ENCODE results near the gene LAMC3. TPM values are rescaled to one million over a fixed set of nuclear protein-coding genes. Genes with fewer than 3 reads are reported as not detected.

The LAMC3 gene
- total RNA-seq, 1 donor from 2014 or later, result not detected

- Histone ChIP-seq H3K27ac (no peak overlapping the region), H3K79me2 (ENCODE audit: low read depth) (no peaks in the 10 kb centered on the region), H3K36me3 (no peaks in the 10 kb centered on the region), H4K20me1 (ENCODE audit: low read depth) (peaks cover 11% of the 10 kb centered on the region), H3K9me3 (ENCODE audit: low read depth) (no peaks in the 10 kb centered on the region), H3K4me3 (no peak overlapping the region), H3K27me3 (peaks cover 17% of the 10 kb centered on the region), H3K9ac (no peak overlapping the region), H2AFZ (replicated peaks) (no peak overlapping the region), H3F3A (ENCODE audit: low read depth) (peaks cover 15% of the 10 kb centered on the region), H3K4me2 (peak overlapping the region; percentile 54), H3K4me1 (peaks cover 8% of the 10 kb centered on the region)
- Mint-ChIP-seq H3K4me1 (peaks cover 38% of the 10 kb centered on the region), H3K36me3 (no peaks in the 10 kb centered on the region), H3K27me3 (ENCODE audit: insufficient read depth, low read depth) (peaks cover 38% of the 10 kb centered on the region), H3K4me3 (peak overlapping the region; percentile 65), H3K27ac (peak overlapping the region; percentile 15), H3K9me3 (no peaks in the 10 kb centered on the region)
- TF ChIP-seq CTCF (IDR thresholded peaks at IDR 0.05), result no peak
- TF ChIP-seq EZH2phosphoT487 (IDR thresholded peaks at IDR 0.05), result no peak
- TF ChIP-seq EZH2 (IDR thresholded peaks at IDR 0.05), result no peak
- peak; percentile 58 for DNase-seq (ENCODE audit: low spot score)
Observed at GRCh38 chr9:130995086-130996011, 13.6 kb upstream of the LAMC3 start.

- peak overlapping the region; percentile 54 for H3K4me2 ChIP-seq
- Mint-ChIP-seq H3K27me3 (ENCODE audit: insufficient read depth, low read depth) (peaks cover 35% of the 10 kb centered on the region), H3K36me3 (no peaks in the 10 kb centered on the region), H3K4me1 (peaks cover 29% of the 10 kb centered on the region), H3K4me3 (no peak overlapping the region), H3K27ac (no peak overlapping the region), H3K9me3 (no peaks in the 10 kb centered on the region)
- H3K9me3 ChIP-seq (ENCODE audit: low read depth), result no peaks in the 10 kb centered on the region
- peaks cover 17% of the 10 kb centered on the region for H3K27me3 ChIP-seq
- H2AFZ ChIP-seq (replicated peaks), result no peak overlapping the region
- no peak overlapping the region for H3K27ac ChIP-seq
- no peak overlapping the region for H3K9ac ChIP-seq
- TF ChIP-seq CTCF (IDR thresholded peaks at IDR 0.05) (no peak), EZH2phosphoT487 (IDR thresholded peaks at IDR 0.05) (no peak), EZH2 (IDR thresholded peaks at IDR 0.05) (no peak)
- H3K79me2 ChIP-seq (ENCODE audit: low read depth), result no peaks in the 10 kb centered on the region
- DNase-seq (ENCODE audit: low spot score), result no peak
- peaks cover 11% of the 10 kb centered on the region for H4K20me1 ChIP-seq (ENCODE audit: low read depth)
- no peak overlapping the region for H3K4me3 ChIP-seq
- H3K36me3 ChIP-seq, result no peaks in the 10 kb centered on the region
- peaks cover 15% of the 10 kb centered on the region for H3F3A ChIP-seq (ENCODE audit: low read depth)
- H3K4me1 ChIP-seq, result peaks cover 8% of the 10 kb centered on the region
Observed at GRCh38 chr9:130996205-130996604, 12.8 kb upstream of the LAMC3 start.

GRCh38 chr9:130996676-130997394 lies 12.1 kb upstream of the LAMC3 start:
- Mint-ChIP-seq H3K27me3 (ENCODE audit: insufficient read depth, low read depth) (peaks cover 31% of the 10 kb centered on the region), H3K36me3 (no peaks in the 10 kb centered on the region), H3K27ac (no peak overlapping the region), H3K4me3 (no peak overlapping the region), H3K9me3 (no peaks in the 10 kb centered on the region), H3K4me1 (peaks cover 23% of the 10 kb centered on the region)
- Histone ChIP-seq H2AFZ (replicated peaks) (no peak overlapping the region), H3K4me1 (peaks cover 8% of the 10 kb centered on the region), H3K9ac (no peak overlapping the region), H3K4me3 (no peak overlapping the region), H3K36me3 (no peaks in the 10 kb centered on the region), H4K20me1 (ENCODE audit: low read depth) (peaks cover 11% of the 10 kb centered on the region), H3K9me3 (ENCODE audit: low read depth) (no peaks in the 10 kb centered on the region), H3K4me2 (no peak overlapping the region), H3K79me2 (ENCODE audit: low read depth) (no peaks in the 10 kb centered on the region), H3F3A (ENCODE audit: low read depth) (peaks cover 15% of the 10 kb centered on the region), H3K27ac (no peak overlapping the region), H3K27me3 (peaks cover 17% of the 10 kb centered on the region)
- TF ChIP-seq EZH2 (IDR thresholded peaks at IDR 0.05), result no peak
- DNase-seq (ENCODE audit: low spot score), result no peak

Data from neural progenitor cell (in vitro differentiated cells).